ENCODE measurements around the gene SUMO4. TPM values are rescaled to one million over a fixed set of nuclear protein-coding genes. Genes with fewer than 3 reads are reported as not detected.

Gene SUMO4
- total and polyA plus RNA-seq, 7 donors = 0.39 to 11.1 (median 5.4) TPM; not detected in 2

DNA sequence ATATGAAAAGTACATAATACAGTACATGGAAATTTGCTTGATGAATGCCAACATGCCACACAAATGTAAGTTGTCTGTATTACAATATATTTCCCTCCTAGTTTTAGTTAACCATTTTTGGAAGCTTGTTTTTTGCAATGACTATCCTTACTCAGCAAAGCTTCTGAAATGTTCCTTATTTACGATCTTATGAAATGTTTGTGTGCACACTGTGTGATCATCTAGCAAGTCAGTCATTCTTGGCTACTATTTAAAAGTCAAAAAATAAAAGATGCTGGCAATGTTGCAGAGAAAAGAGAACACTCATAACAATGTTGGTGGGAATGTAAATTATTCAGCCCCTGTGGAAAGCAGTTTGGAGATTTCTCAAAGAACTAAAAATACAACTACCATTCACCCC is 33.8 kb downstream of the SUMO4 start:
- H3K4me3 ChIP-seq = no peak overlapping the region
- H3K36me3 ChIP-seq = no peaks in the 10 kb centered on the region
- 64 to 76% methylated on average over 1 of the region's 1 CpG for WGBS, 2 donors
- H3K9me3 ChIP-seq = no peaks in the 10 kb centered on the region
- TF ChIP-seq EP300 (IDR thresholded peaks at IDR 0.05) (no peak), POLR2AphosphoS5 (IDR thresholded peaks at IDR 0.05) (peak in 1 of 4 donors; percentile 22)
- H3K4me1 ChIP-seq = peaks cover 0 to 24% (median 9%) of the 10 kb centered on the region in 4 donors
- no peak overlapping the region for H3K27ac ChIP-seq
- no peaks in the 10 kb centered on the region for H3K27me3 ChIP-seq
- DNase-seq = no peak
- intact Hi-C loops (cut with DNase I) = loop anchor here (2.0 to 10.0 kb wide), 2 partner anchors 83 to 859 kb away; no protein-coding TSS in a partner anchor

- Histone ChIP-seq H3K36me3 (no peaks in the 10 kb centered on the region), H3K9me3 (no peaks in the 10 kb centered on the region), H3K27ac (no peak overlapping the region), H3K4me3 (no peak overlapping the region), H3K4me1 (peaks cover 0 to 24% (median 9%) of the 10 kb centered on the region in 4 donors), H3K27me3 (no peaks in the 10 kb centered on the region)
- intact Hi-C loops (cut with DNase I) = loop anchor here (10.0 kb wide), 1 partner anchor 861 kb away; no protein-coding TSS in a partner anchor
- TF ChIP-seq CTCF (IDR thresholded peaks at IDR 0.05) (no peak), POLR2AphosphoS5 (IDR thresholded peaks at IDR 0.05) (no peak), POLR2A (IDR thresholded peaks at IDR 0.05) (no peak), EP300 (IDR thresholded peaks at IDR 0.05) (no peak)
- 89 to 96% methylated on average over 13 of the region's 13 CpGs for WGBS, 2 donors
- no peak for DNase-seq
Observed at GRCh38 chr6:149435919-149436586, 36.0 kb downstream of the SUMO4 start.

DNA sequence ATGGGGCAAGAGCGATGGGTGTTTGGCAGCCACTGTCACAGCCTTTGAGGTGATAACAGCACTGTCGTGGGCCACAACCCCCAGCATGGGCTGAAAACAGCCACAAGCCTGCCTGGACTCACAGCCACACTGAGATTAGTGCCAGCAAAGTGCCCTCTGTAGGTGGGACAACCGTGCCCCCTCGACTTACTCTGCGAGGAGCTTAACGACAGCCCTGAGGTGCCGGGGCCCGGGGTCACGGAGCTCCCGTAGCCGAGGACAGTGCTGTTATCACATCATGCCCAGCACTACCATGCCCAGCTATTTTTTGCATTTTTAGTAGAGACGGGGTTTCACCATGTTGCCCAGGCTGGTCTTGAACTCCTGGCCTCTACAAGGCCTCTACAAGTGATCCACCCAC is 36.6 kb downstream of the SUMO4 start:
- no peaks in the 10 kb centered on the region for H3K9me3 ChIP-seq
- H3K4me3 ChIP-seq = no peak overlapping the region
- H3K36me3 ChIP-seq = no peaks in the 10 kb centered on the region
- H3K27ac ChIP-seq = no peak overlapping the region
- H3K27me3 ChIP-seq = no peaks in the 10 kb centered on the region
- no peak for DNase-seq
- WGBS, 2 donors = 96 to 97% methylated on average over 12 of the region's 12 CpGs
- intact Hi-C loops (cut with DNase I) = loop anchor here (10.0 kb wide), 1 partner anchor 862 kb away; no protein-coding TSS in a partner anchor
- TF ChIP-seq POLR2AphosphoS5 (IDR thresholded peaks at IDR 0.05) = no peak
- no peak for TF ChIP-seq POLR2A (IDR thresholded peaks at IDR 0.05)
- no peak for TF ChIP-seq EP300 (IDR thresholded peaks at IDR 0.05)
- TF ChIP-seq CTCF (IDR thresholded peaks at IDR 0.05) = no peak
- peaks cover 0 to 22% (median 8%) of the 10 kb centered on the region in 4 donors for H3K4me1 ChIP-seq

- Histone ChIP-seq H3K4me1 (peaks cover 0 to 18% (median 3%) of the 10 kb centered on the region in 4 donors), H3K27ac (no peak overlapping the region), H3K27me3 (no peaks in the 10 kb centered on the region), H3K36me3 (no peaks in the 10 kb centered on the region), H3K9me3 (no peaks in the 10 kb centered on the region), H3K4me3 (no peak overlapping the region)
- DNase-seq = no peak
- WGBS, 2 donors = 79 to 87% methylated on average over 3 of the region's 3 CpGs
- no peak for TF ChIP-seq POLR2AphosphoS5 (IDR thresholded peaks at IDR 0.05)
- intact Hi-C loops (cut with DNase I) = loop anchor here (10.0 kb wide), 1 partner anchor 862 kb away; no protein-coding TSS in a partner anchor
Observed at GRCh38 chr6:149437212-149437611, 37.1 kb downstream of the SUMO4 start.

DNA sequence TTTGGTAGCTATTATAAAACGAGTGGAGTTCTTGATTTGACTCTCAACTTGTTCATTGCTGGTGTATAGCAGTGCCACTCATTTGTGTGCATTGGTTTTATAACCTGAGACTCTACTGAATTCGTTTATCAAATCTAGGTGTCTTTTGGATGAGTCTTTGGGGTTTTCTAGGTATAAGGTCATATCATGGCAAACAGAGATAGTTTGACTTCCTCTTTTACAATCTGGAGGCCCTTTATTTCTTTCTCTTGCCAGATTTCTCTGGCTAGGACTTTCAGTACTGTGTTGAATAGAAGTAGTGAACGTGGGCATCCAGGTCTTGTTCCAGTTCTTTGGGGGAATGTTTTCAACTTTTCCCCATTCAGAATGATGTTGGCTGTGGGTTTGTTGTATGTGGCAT is 38.8 kb downstream of the SUMO4 start:
- Histone ChIP-seq H3K36me3 (no peaks in the 10 kb centered on the region), H3K4me3 (no peak overlapping the region), H3K9me3 (no peaks in the 10 kb centered on the region), H3K4me1 (peaks cover 0 to 10% (median 0%) of the 10 kb centered on the region in 4 donors), H3K27ac (no peak overlapping the region), H3K27me3 (no peaks in the 10 kb centered on the region)
- intact Hi-C loops (cut with DNase I) = loop anchor here (10.0 kb wide), 1 partner anchor 864 kb away; no protein-coding TSS in a partner anchor
- no peak for DNase-seq
- TF ChIP-seq POLR2AphosphoS5 (IDR thresholded peaks at IDR 0.05) (no peak), CTCF (IDR thresholded peaks at IDR 0.05) (no peak), POLR2A (IDR thresholded peaks at IDR 0.05) (no peak), EP300 (IDR thresholded peaks at IDR 0.05) (no peak)
- 71 to 74% methylated on average over 3 of the region's 3 CpGs for WGBS, 2 donors

Data from sigmoid colon (tissue), 7 donors.